Effector memory CD4-positive, alpha-beta T cell (primary cell): ENCODE results near the gene HIP1.
"Not testable (repeated sequence)": the region's sequence is repeated elsewhere in the genome, so short reads cannot be mapped to it uniquely, and the experiment has no call there.

Experiments used
- DNase-seq, 3 donors: peaks; one replicate each; pipeline ENCODE4 v3.0.0-alpha.2; 2020
- H3K27ac ChIP-seq: 2 replicates; pipeline ENCODE4 v1.7.0; 2013; ENCODE audit warnings: mild to moderate bottlenecking, low read length, moderate library complexity; ENCODE audit not compliant: insufficient read depth, poor library complexity, severe bottlenecking
- H3K27me3 ChIP-seq: replicated peaks from 2 replicates; pipeline ENCODE4 v1.7.0; 2013; ENCODE audit warnings: mild to moderate bottlenecking, low read length; ENCODE audit not compliant: insufficient read depth, control insufficient read depth, poor library complexity, severe bottlenecking
- H3K36me3 ChIP-seq: 2 replicates; pipeline ENCODE4 v1.7.0; 2013; ENCODE audit warnings: mild to moderate bottlenecking, low read length, moderate library complexity; ENCODE audit not compliant: control insufficient read depth, insufficient read depth
- H3K4me1 ChIP-seq: 2 replicates; pipeline ENCODE4 v1.7.0; 2013; ENCODE audit warnings: low read length, mild to moderate bottlenecking; ENCODE audit not compliant: control insufficient read depth, insufficient read depth, poor library complexity, severe bottlenecking
- H3K4me3 ChIP-seq: 2 replicates; pipeline ENCODE4 v1.7.0; 2013; ENCODE audit warnings: low read length, low read depth, mild to moderate bottlenecking; ENCODE audit not compliant: insufficient read depth, poor library complexity, severe bottlenecking
- H3K9me3 ChIP-seq: 2 replicates; pipeline ENCODE4 v1.7.0; 2013; ENCODE audit warnings: mild to moderate bottlenecking, low read length, moderate library complexity; ENCODE audit not compliant: control insufficient read depth

The HIP1 gene

GRCh38 chr7:75602831-75603230 is 135.9 kb downstream of the HIP1 start:
- H3K36me3 ChIP-seq, DNase-seq, H3K9me3 ChIP-seq, H3K4me3 ChIP-seq, H3K4me1 ChIP-seq, H3K27ac ChIP-seq, H3K27me3 ChIP-seq: not testable (repeated sequence)

DNA sequence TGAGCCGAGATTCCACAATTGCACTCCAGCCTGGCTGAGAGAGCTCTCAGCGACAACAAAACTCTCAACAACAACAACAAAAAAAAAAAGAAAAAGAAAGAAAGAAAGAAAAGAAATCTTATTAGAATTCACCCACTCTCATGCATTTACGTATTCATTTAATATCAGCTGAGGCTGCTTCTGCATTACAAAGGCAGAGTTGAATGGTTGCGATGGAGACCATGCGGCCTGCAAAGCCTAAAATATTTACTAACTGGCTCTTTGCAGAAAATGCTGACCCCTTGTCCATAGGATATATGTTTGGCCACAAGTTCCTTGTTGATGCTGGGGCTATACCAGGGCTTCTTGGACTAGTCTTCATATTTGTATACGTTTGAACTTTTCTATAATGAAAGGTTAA is 137.2 kb downstream of the HIP1 start:
- no peaks in the 10 kb centered on the region for H3K27me3 ChIP-seq
- H3K4me1 ChIP-seq = no peaks in the 10 kb centered on the region
- H3K36me3 ChIP-seq = no peaks in the 10 kb centered on the region
- no peaks in the 10 kb centered on the region for H3K9me3 ChIP-seq
- no peak overlapping the region for H3K4me3 ChIP-seq
- DNase-seq = no peak
- no peak overlapping the region for H3K27ac ChIP-seq

GRCh38 chr7:75600748-75601147 is 138.0 kb downstream of the HIP1 start:
- not testable (repeated sequence) for H3K4me1 ChIP-seq, H3K27ac ChIP-seq, H3K4me3 ChIP-seq, DNase-seq, H3K9me3 ChIP-seq, H3K27me3 ChIP-seq, H3K36me3 ChIP-seq

- Histone ChIP-seq H3K27ac (no peak overlapping the region), H3K4me1 (no peaks in the 10 kb centered on the region), H3K36me3 (no peaks in the 10 kb centered on the region), H3K4me3 (no peak overlapping the region), H3K9me3 (no peaks in the 10 kb centered on the region), H3K27me3 (no peaks in the 10 kb centered on the region)
- DNase-seq = no peak
These were observed 139.4 kb downstream of the HIP1 start for GRCh38 chr7:75599244-75599781.

DNA sequence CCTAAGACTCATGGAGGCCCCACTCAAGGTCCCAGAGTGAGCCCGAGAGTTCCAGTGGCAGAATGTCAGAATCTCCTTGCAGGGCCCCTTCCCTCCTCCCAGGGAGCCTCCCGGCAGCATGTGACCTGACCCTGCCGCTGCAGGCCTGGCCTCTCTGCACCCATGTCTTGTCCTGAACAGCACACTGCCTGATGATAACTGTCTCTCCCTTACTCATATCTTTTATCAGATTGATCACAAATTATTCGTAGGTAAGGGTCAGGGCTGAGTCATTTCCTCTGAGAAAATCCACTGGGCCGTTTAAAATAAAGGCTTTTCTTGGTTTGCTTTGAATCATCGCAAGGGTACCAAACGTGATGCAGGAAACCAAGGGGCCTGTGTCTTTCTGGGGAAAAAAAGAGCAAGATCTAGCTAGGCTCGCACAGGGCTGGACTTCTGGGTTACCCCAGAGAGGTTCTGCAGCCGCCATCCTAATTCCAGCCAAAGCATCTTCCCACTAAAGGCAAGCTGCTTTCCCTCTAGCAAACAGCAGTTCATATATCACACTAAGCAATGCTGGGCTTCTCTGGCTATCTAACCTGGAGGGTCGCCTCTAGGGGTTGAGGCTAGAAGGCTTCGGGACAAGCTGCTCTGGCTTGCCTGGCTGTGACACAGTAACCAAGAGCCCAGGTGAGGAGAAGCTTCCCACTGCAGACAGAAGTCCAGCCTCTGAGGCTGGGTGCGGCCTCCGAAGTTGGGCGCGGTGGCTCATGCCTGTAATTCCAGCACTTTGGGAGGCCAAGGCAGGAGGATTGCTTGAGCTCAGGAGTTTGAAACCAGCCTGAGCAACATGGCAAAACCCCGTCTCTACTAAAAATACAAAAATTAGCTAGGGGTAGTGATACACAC is 141.8 kb downstream of the HIP1 start:
- Histone ChIP-seq H3K27me3 (no peaks in the 10 kb centered on the region), H3K36me3 (no peaks in the 10 kb centered on the region), H3K4me3 (no peak overlapping the region), H3K4me1 (no peaks in the 10 kb centered on the region), H3K9me3 (no peaks in the 10 kb centered on the region), H3K27ac (no peak overlapping the region)
- no peak for DNase-seq

GRCh38 chr7:75595766-75596165 is 143.0 kb downstream of the HIP1 start:
- DNase-seq = no peak
- no peaks in the 10 kb centered on the region for H3K9me3 ChIP-seq
- H3K27me3 ChIP-seq = no peaks in the 10 kb centered on the region

DNA sequence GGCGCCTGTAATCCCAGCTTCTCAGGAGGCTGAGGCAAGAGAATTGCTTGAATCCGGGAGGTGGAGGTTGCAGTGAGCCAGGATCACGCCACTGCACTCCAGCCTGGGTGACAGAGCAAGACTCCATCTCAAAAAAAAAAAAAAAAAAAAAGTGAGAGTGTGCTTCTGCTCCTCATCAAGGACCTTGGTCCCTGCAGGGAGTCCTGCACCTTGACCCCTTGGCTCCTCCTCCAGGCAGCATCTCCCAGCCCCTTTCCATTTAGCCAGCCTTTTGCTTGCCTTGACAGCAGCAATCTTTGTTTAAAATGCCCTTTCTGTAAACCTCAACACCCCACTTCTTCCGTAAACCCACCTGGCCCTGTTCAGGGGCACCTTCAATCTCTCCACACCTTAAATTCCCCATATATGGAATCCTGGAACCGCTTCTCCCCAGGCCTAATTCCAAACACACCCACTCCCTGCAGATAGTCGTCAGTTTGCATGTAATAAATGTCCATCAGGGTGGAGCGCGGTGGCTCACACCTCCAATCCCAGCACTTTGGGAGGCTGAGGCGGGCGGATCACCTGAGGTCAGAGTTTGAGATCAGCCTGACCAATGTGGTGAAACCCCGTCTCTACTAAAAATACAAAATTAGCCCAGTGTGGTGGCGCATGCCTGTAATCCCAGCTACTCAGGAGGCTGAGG is 145.1 kb downstream of the HIP1 start:
- not testable (repeated sequence) for H3K27ac ChIP-seq, H3K36me3 ChIP-seq, DNase-seq

More at GRCh38 chr7:75595766-75596165, 143.0 kb downstream of the HIP1 start:
- Histone ChIP-seq H3K36me3 (no peaks in the 10 kb centered on the region), H3K27ac (no peak overlapping the region), H3K4me3 (no peak overlapping the region), H3K4me1 (no peaks in the 10 kb centered on the region)

GRCh38 chr7:75591467-75592255 is 147.1 kb downstream of the HIP1 start:
- Histone ChIP-seq H3K27ac (no peak overlapping the region), H3K9me3 (no peaks in the 10 kb centered on the region), H3K4me1 (no peaks in the 10 kb centered on the region), H3K27me3 (no peaks in the 10 kb centered on the region), H3K4me3 (no peak overlapping the region), H3K36me3 (no peaks in the 10 kb centered on the region)
- DNase-seq = no peak

More for the DNA sequence above, 145.1 kb downstream of the HIP1 start:
- H3K4me3 ChIP-seq, H3K9me3 ChIP-seq, H3K4me1 ChIP-seq, H3K27me3 ChIP-seq: not testable (repeated sequence)

- Histone ChIP-seq H3K27ac (no peak overlapping the region), H3K4me3 (no peak overlapping the region), H3K9me3 (no peaks in the 10 kb centered on the region), H3K36me3 (no peaks in the 10 kb centered on the region), H3K27me3 (no peaks in the 10 kb centered on the region), H3K4me1 (no peaks in the 10 kb centered on the region)
- DNase-seq = no peak
These were observed 148.3 kb downstream of the HIP1 start for GRCh38 chr7:75590373-75591005.
